ENCODE results near the gene TNFSF8. TPM values are rescaled to one million over a fixed set of nuclear protein-coding genes. Genes with fewer than 3 reads are reported as not detected.

TNFSF8 gene
- total and polyA plus RNA-seq, 2 of the 4 experiments (the other 2 are of a cell fraction) = not detected

DNA sequence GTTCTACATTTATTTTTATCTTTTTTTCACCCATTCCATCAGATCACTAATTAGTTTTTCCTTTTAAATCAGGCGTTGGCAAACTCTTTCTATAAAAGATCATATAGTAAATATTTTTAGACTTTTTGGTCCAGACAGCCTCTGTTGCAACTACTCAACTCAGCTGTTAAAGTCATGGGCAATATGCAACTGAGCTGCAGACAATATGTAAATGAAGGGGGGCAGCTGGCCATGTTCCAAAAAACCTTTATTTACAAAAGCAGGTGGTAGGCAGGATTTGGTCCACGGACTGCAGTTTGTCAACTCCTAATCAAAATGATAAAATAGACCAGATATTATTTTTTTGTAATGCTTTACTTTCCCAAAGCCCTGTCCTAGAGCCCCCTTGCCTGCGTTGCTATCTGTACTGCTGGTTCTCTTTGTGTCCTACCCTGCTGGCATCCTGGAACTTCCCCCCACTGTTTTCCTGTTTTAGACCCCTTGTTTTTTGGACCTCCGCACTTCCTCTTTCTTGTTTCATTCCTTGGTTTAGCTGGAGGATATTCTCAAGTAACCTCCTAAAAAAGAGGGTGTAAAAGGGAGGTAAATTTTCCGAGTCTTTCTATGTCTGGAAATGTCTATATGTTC lies 24.7 kb upstream of the TNFSF8 start:
- dilution Hi-C loops (cut with HindIII; ENCODE audit: low sequenced_read_pairs, unreplicated experiment) = no loop called here
- Histone ChIP-seq H3K4me3 (ENCODE audit: insufficient read depth, low read depth, low read length) (no peak overlapping the region), H2BK120ac (ENCODE audit: low read depth, low read length) (no peak overlapping the region), H4K8ac (ENCODE audit: low read depth in 2 of 2, low read length in 2 of 2) (no peak overlapping the region), H4K5ac (ENCODE audit: low read depth, low read length) (no peak overlapping the region), H2BK15ac (ENCODE audit: low read depth, low read length) (no peak overlapping the region; the same call in 2 of the 3 replicates), H4K20me1 (ENCODE audit: insufficient read depth, low read length) (no peaks in the 10 kb centered on the region), H3K4ac (ENCODE audit: low read depth, low read length) (no peak overlapping the region; the same call in 1 of the 2 replicates), H2BK5ac (ENCODE audit: low read depth, low read length, poor library complexity, severe bottlenecking) (no peak overlapping the region), H3K4me2 (ENCODE audit: low read depth, low read length) (no peak overlapping the region), H3K9ac (ENCODE audit: low read depth, low read length) (no peak overlapping the region), H3K56ac (ENCODE audit: extremely low read depth, insufficient read depth, low read length) (no peak overlapping the region), H3K9me3 (ENCODE audit: control insufficient read depth, insufficient read depth, low read length) (peaks cover 2% of the 10 kb centered on the region; the same call in 1 of the 2 replicates), H3K27me3 (ENCODE audit: control insufficient read depth, insufficient read depth, low read length) (peaks cover 7% of the 10 kb centered on the region; the same call in 1 of the 2 replicates), H2AK9ac (replicated peaks; ENCODE audit: low read depth, low read length, poor library complexity) (no peak overlapping the region), H4K91ac (ENCODE audit: insufficient read depth, low read depth, low read length) (no peak overlapping the region), H2AK5ac (ENCODE audit: low read depth, low read length) (no peak overlapping the region), H2BK20ac (ENCODE audit: low read depth, low read length) (no peak overlapping the region), H3K4me1 (ENCODE audit: control insufficient read depth, insufficient read depth, low read length) (peaks cover 7% of the 10 kb centered on the region), H3K27ac (ENCODE audit: insufficient read depth, low read length) (no peak overlapping the region), H3K79me1 (ENCODE audit: low read depth in 1 of 2, low read length in 2 of 2) (no peaks in the 10 kb centered on the region), H3K23ac (ENCODE audit: low read depth, low read length) (no peak overlapping the region), H3K36me3 (ENCODE audit: control insufficient read depth, insufficient read depth, low read length) (no peaks in the 10 kb centered on the region), H3K18ac (ENCODE audit: low read depth, low read length) (no peak overlapping the region), H3K9me1 (ENCODE audit: insufficient read depth, low read length) (no peaks in the 10 kb centered on the region), H2AFZ (replicated peaks; ENCODE audit: low read length, poor library complexity) (no peak overlapping the region), H3K14ac (replicated peaks; ENCODE audit: low read depth, low read length) (no peak overlapping the region)
- ATAC-seq (ENCODE audit: low read depth) (no peak), DNase-seq (no peak)
- BruUV-seq (replicated peaks) = no TSS peak
- CTCF ChIA-PET = no interaction called here
- TF ChIP-seq MXI1 (IDR thresholded peaks at IDR 0.05; ENCODE audit: borderline replicate concordance, low read depth, low read length) (no peak), FOS (IDR thresholded peaks at IDR 0.05; ENCODE audit: low read depth, low read length) (no peak), RCOR1 (IDR thresholded peaks at IDR 0.05; ENCODE audit: insufficient replicate concordance, low read length) (no peak), RFX5 (IDR thresholded peaks at IDR 0.05; ENCODE audit: low read depth, low read length) (no peak), RAD21 (IDR thresholded peaks at IDR 0.05; ENCODE audit: low read length) (no peak), SMC3 (IDR thresholded peaks at IDR 0.05; ENCODE audit: low read depth, low read length) (no peak), USF2 (IDR thresholded peaks at IDR 0.05; ENCODE audit: low read depth, low read length) (no peak), NFE2L2 (IDR thresholded peaks at IDR 0.05; ENCODE audit: low read depth, low read length) (no peak), MAZ (IDR thresholded peaks at IDR 0.05; ENCODE audit: borderline replicate concordance, low read depth, low read length) (no peak), CHD1 (IDR thresholded peaks at IDR 0.05; ENCODE audit: low read depth, low read length) (no peak), CTCF (conservative IDR thresholded peaks at IDR 0.05; ENCODE audit: low read depth, low read length) (no peak), CEBPB (IDR thresholded peaks at IDR 0.05; ENCODE audit: low read depth, low read length) (no peak), MAFK (IDR thresholded peaks at IDR 0.05; ENCODE audit: low read depth, low read length) (no peak), BHLHE40 (IDR thresholded peaks at IDR 0.05; ENCODE audit: low read depth, low read length) (no peak), ELK1 (IDR thresholded peaks at IDR 0.05; ENCODE audit: borderline replicate concordance, low read depth, low read length) (no peak), POLR2A (IDR thresholded peaks at IDR 0.05; ENCODE audit: low read depth, low read length) (no peak)
- intact Hi-C loops (cut with micrococcal nuclease) = loop anchor here (1.0 kb wide), 1 partner anchor 13 kb away; no protein-coding TSS in a partner anchor
- in situ Hi-C loops (cut with MboI; ENCODE audit: low sequenced_read_pairs) = no loop called here
- 60% methylated on average over 1 of the region's 5 CpGs; no CpG with 5 or more reads in 1 of the 2 experiments for WGBS, 2 experiments (ENCODE audit: extremely low coverage in 2 of 2, insufficient read length in 1 of 2)
- POLR2A ChIA-PET (ENCODE audit: unreplicated experiment) = no interaction called here

Data from IMR-90 (cell line).